Skeletal muscle cell (primary cell): ENCODE data around the gene CD72.
"Not testable (repeated sequence)": the region's sequence is repeated elsewhere in the genome, so short reads cannot be mapped to it uniquely, and the experiment has no call there.

ENCODE experiments used
- DNase-seq: peaks from one replicate; pipeline ENCODE4 v3.0.0-alpha.2; 2010; ENCODE audit warnings: low read depth
- H3K4me3 ChIP-seq: 2 replicates; pipeline ENCODE4 v1.5.1; 2011; ENCODE audit warnings: low read depth, mild to moderate bottlenecking, control low read depth, low read length, moderate library complexity

The CD72 gene

GRCh38 chr9:35627575-35627974 lies 9.4 kb upstream of the CD72 start:
- no peak overlapping the region for H3K4me3 ChIP-seq
- DNase-seq = no peak

GRCh38 chr9:35619800-35620158 lies 1.6 kb upstream of the CD72 start:
- DNase-seq = no peak

GRCh38 chr9:35618854-35619799 lies 914 bp upstream of the CD72 start:
- H3K4me3 ChIP-seq = no peak overlapping the region
- DNase-seq = no peak

More at GRCh38 chr9:35619800-35620158, 1.6 kb upstream of the CD72 start:
- no peak overlapping the region for H3K4me3 ChIP-seq

- H3K4me3 ChIP-seq = no peak overlapping the region
- DNase-seq = no peak
These were observed 665 bp downstream of the CD72 start for GRCh38 chr9:35617548-35617947.

- peak overlapping the region; percentile 37 for H3K4me3 ChIP-seq
- no peak for DNase-seq
These were observed 1.3 kb downstream of the CD72 start for GRCh38 chr9:35616681-35617459.

- no peak for DNase-seq
- no peak overlapping the region for H3K4me3 ChIP-seq
These were observed 2.1 kb downstream of the CD72 start for GRCh38 chr9:35615981-35616680.

- H3K4me3 ChIP-seq = no peak overlapping the region
- DNase-seq = no peak
These were observed 5.4 kb downstream of the CD72 start for GRCh38 chr9:35612843-35613242.

GRCh38 chr9:35612066-35612465 lies 6.1 kb downstream of the CD72 start:
- DNase-seq, H3K4me3 ChIP-seq: not testable (repeated sequence)

GRCh38 chr9:35611230-35611797 lies 6.9 kb downstream of the CD72 start:
- no peak overlapping the region for H3K4me3 ChIP-seq
- DNase-seq = no peak

GRCh38 chr9:35609820-35610163 lies 8.4 kb downstream of the CD72 start:
- no peak for DNase-seq

GRCh38 chr9:35609001-35609819 lies 9.0 kb downstream of the CD72 start:
- DNase-seq = peak; percentile 53
- H3K4me3 ChIP-seq = no peak overlapping the region

More at GRCh38 chr9:35609820-35610163, 8.4 kb downstream of the CD72 start:
- no peak overlapping the region for H3K4me3 ChIP-seq

GRCh38 chr9:35608221-35608620 lies 10.0 kb downstream of the CD72 start:
- no peak for DNase-seq
- no peak overlapping the region for H3K4me3 ChIP-seq

GRCh38 chr9:35606726-35607125 lies 11.5 kb downstream of the CD72 start:
- DNase-seq = no peak
- no peak overlapping the region for H3K4me3 ChIP-seq

GRCh38 chr9:35606138-35606504 lies 12.1 kb downstream of the CD72 start:
- H3K4me3 ChIP-seq = peak overlapping the region; percentile 75
- DNase-seq = no peak

GRCh38 chr9:35605351-35606137 lies 12.7 kb downstream of the CD72 start:
- peak overlapping the region; percentile 75 for H3K4me3 ChIP-seq
- no peak for DNase-seq

GRCh38 chr9:35604578-35605350 lies 13.4 kb downstream of the CD72 start, which contains the start of gene TESK1:
TESK1 (plus strand) TSS chr9:35605262; CDS start chr9:35605620, 358 bp downstream.
- DNase-seq = no peak
- peak within 1 kb of the TSS; percentile 75 for H3K4me3 ChIP-seq

- peak overlapping the region; percentile 75 for H3K4me3 ChIP-seq
- peak; percentile 98 for DNase-seq
These were observed 14.1 kb downstream of the CD72 start for GRCh38 chr9:35603986-35604577.
